GM12878 (cell line): Measurements from ENCODE around the gene PRRT1B. TPM values are rescaled to one million over a fixed set of nuclear protein-coding genes. Genes with fewer than 3 reads are reported as not detected.

Source experiments
- ATAC-seq: fragments of 200-7000 bp; cut with Tn5 transposase; 3 replicates; pipeline ENCODE4 v1.9.1; 2020; ENCODE audit warnings: mild to moderate bottlenecking, moderate library complexity
- BruUV-seq: library from RNA; stranded (reverse); fragments of 400-500 nt; replicated peaks from 2 replicates; lab custom pipeline; 2021; lab: Mats Ljungman, UMichigan
- CTCF ChIA-PET: fragments of 300-600 bp; sonication (Branson Sonifier 250); formaldehyde crosslinking; extraction: SDS; loops from one replicate; lab custom pipeline; 2021; ENCODE audit warnings: inconsistent platforms; lab: Yijun Ruan, JAX
- POLR2A ChIA-PET: fragments of 350-600 bp; formaldehyde crosslinking; extraction: SDS; loops from one replicate; lab custom pipeline; 2021; ENCODE audit warnings: inconsistent platforms; lab: Charles Lee
- RAD21 ChIA-PET: fragments of 300-600 bp; sonication (Branson Sonifier 250); formaldehyde crosslinking; loops from one replicate; lab custom pipeline; 2023; ENCODE audit warnings: antibody characterized with exemption; ENCODE audit not compliant: unreplicated experiment; lab: Charles Lee
- SMC1A ChIA-PET: fragments of 300-600 bp; sonication (Branson Sonifier 250); formaldehyde crosslinking; loops from one replicate; lab custom pipeline; 2023; ENCODE audit not compliant: unreplicated experiment, uncharacterized antibody; lab: Charles Lee
- DNase-seq: peaks from one replicate; pipeline ENCODE4 v3.0.0-alpha.2; 2011; ENCODE audit warnings: low read depth, low spot score
- FAIRE-seq: peaks from 3 replicates; lab custom pipeline; 2011; peaks lifted over from hg19 to GRCh38; lab: Jason Lieb, UNC
- H2AFZ ChIP-seq: 2 replicates; pipeline ENCODE4 v1.6.0; 2011; ENCODE audit warnings: low read depth, low read length, control low read depth; ENCODE audit not compliant: control insufficient read depth
- H3K27ac ChIP-seq: 2 replicates; pipeline ENCODE4 v1.5.1; 2011; ENCODE audit warnings: control low read depth; ENCODE audit not compliant: control insufficient read depth, insufficient read depth
- H3K27me3 ChIP-seq, 2 experiments: replicated peaks in 1 of 2; 2 replicates each; pipeline versions ENCODE4 v1.6.0 to v1.6.1; 2011; ENCODE audit warnings: low read length in 1 of 2; ENCODE audit not compliant: control insufficient read depth in 2 of 2, insufficient read depth in 2 of 2
- H3K36me3 ChIP-seq, 2 experiments: 2 replicates each; pipeline ENCODE4 v1.5.1; 2011; ENCODE audit warnings: low read length in 1 of 2; ENCODE audit not compliant: control insufficient read depth in 2 of 2, insufficient read depth in 2 of 2
- H3K4me1 ChIP-seq: 2 replicates; pipeline ENCODE4 v1.6.1; 2011; ENCODE audit warnings: mild to moderate bottlenecking, low read length, moderate library complexity, mixed read lengths; ENCODE audit not compliant: control insufficient read depth, insufficient read depth
- H3K4me2 ChIP-seq: 2 replicates; pipeline ENCODE4 v1.6.0; 2011; ENCODE audit warnings: control low read depth; ENCODE audit not compliant: control insufficient read depth, insufficient read depth
- H3K4me3 ChIP-seq: fragments of 200-600 bp; sonication (generic); 2 replicates; pipeline ENCODE4 v1.5.1; 2016
- H3K79me2 ChIP-seq: 2 replicates; pipeline ENCODE4 v1.6.0; 2011; ENCODE audit warnings: low read length; ENCODE audit not compliant: control insufficient read depth, insufficient read depth
- H3K9ac ChIP-seq: 2 replicates; pipeline ENCODE4 v1.8.0; 2011; ENCODE audit warnings: low read length, control low read depth, mixed read lengths; ENCODE audit not compliant: control insufficient read depth, insufficient read depth
- H3K9me3 ChIP-seq: replicated peaks from 3 replicates; pipeline ENCODE4 v1.5.1; 2011; ENCODE audit warnings: mild to moderate bottlenecking, low read length; ENCODE audit not compliant: control insufficient read depth, insufficient read depth
- H4K20me1 ChIP-seq: 2 replicates; pipeline ENCODE4 v1.6.0; 2011; ENCODE audit not compliant: control insufficient read depth, insufficient read depth
- BHLHE40 ChIP-seq, 2 experiments: fragments of 450-650 bp in 1 of 2; IDR thresholded peaks; 2 replicates each; pipeline ENCODE4 v1.6.1; 2011 to 2017; ENCODE audit warnings: low read depth in 2 of 2, borderline replicate concordance in 1 of 2, improper control_type of control experiment in 1 of 2, low read length in 1 of 2, mild to moderate bottlenecking in 1 of 2
- BMI1 ChIP-seq: fragments of 450-650 bp; IDR thresholded peaks from 2 replicates; pipeline ENCODE4 v1.6.1; 2016; ENCODE audit warnings: mild to moderate bottlenecking, moderate library complexity, borderline replicate concordance
- CBX3 ChIP-seq: fragments of 200-600 bp; sonication (generic); IDR thresholded peaks from 2 replicates; pipeline ENCODE4 v1.6.1; 2016; ENCODE audit warnings: low read depth, borderline replicate concordance
- CREM ChIP-seq: IDR thresholded peaks from 2 replicates; pipeline ENCODE4 v1.6.1; 2014; ENCODE audit warnings: antibody characterized with exemption, low read depth
- DPF2 ChIP-seq: fragments of 450-650 bp; IDR thresholded peaks from 2 replicates; pipeline ENCODE4 v1.6.1; 2017; ENCODE audit warnings: mild to moderate bottlenecking
- EGR1 ChIP-seq, 2 experiments: IDR thresholded peaks; 1 replicate in 1 of 2; 2 replicates in 1 of 2; pipeline ENCODE4 v1.6.1; 2011 to 2012; ENCODE audit warnings: low read depth in 2 of 2, low read length in 2 of 2, borderline replicate concordance in 1 of 2, mild to moderate bottlenecking in 1 of 2, moderate library complexity in 1 of 2
- FOS ChIP-seq: IDR thresholded peaks from 3 replicates; pipeline ENCODE4 v1.6.1; 2011; ENCODE audit warnings: borderline replicate concordance; ENCODE audit not compliant: insufficient read length; ENCODE audit errors: extremely low read depth
- HDAC6 ChIP-seq: fragments of 200-600 bp; sonication (generic); IDR thresholded peaks from one replicate; pipeline ENCODE4 v1.8.0; 2017; ENCODE audit warnings: antibody characterized with exemption; ENCODE audit not compliant: unreplicated experiment
- NFYB ChIP-seq: IDR thresholded peaks from 2 replicates; pipeline ENCODE4 v1.6.1; 2011; ENCODE audit warnings: low read depth, mild to moderate bottlenecking, low read length, improper control_type of control experiment, moderate library complexity; ENCODE audit not compliant: insufficient read depth
- NR2C2 ChIP-seq: IDR thresholded peaks from 2 replicates; pipeline ENCODE4 v1.6.1; 2011; ENCODE audit warnings: borderline replicate concordance, low read depth; ENCODE audit not compliant: control insufficient read depth, insufficient read length
- PML ChIP-seq: IDR thresholded peaks from 2 replicates; pipeline ENCODE4 v1.6.1; 2012; ENCODE audit warnings: low read length, inconsistent platforms
- TARDBP ChIP-seq: IDR thresholded peaks from 2 replicates; pipeline ENCODE4 v1.6.1; 2016; ENCODE audit warnings: borderline replicate concordance
- YY1 ChIP-seq: IDR thresholded peaks from 2 replicates; pipeline ENCODE4 v1.6.1; 2011; ENCODE audit warnings: low read depth, mild to moderate bottlenecking, low read length
- ZBED1 ChIP-seq: IDR thresholded peaks from 2 replicates; pipeline ENCODE4 v1.6.1; 2016; ENCODE audit warnings: borderline replicate concordance
- ZNF24 ChIP-seq: fragments of 450-650 bp; IDR thresholded peaks from 2 replicates; pipeline ENCODE4 v1.6.1; 2017; ENCODE audit warnings: antibody characterized with exemption, mild to moderate bottlenecking
- WGBS: methylation state at CpG from one replicate; pipeline ENCODE4 v1.1.6; 2016; ENCODE audit warnings: low lambda C conversion rate; ENCODE audit not compliant: insufficient replicate concordance, insufficient coverage; ENCODE audit errors: missing lambda C conversion rate; 5-methylcytosine and 5-hydroxymethylcytosine counted together
- in situ Hi-C: fragments of 300-500 bp; cut with MboI; formaldehyde crosslinking; loops from 9 replicates; pipeline ENCODE4 v1.14.3; 2018; ENCODE audit warnings: mixed read lengths
- intact Hi-C: fragments of 100-400 bp; cut with micrococcal nuclease; formaldehyde crosslinking; loops from one replicate; pipeline ENCODE4 v1.14.2; 2022; ENCODE audit not compliant: unreplicated experiment
- polyA plus RNA-seq, 11 experiments: library from polyadenylated mRNA; depleted of rRNA in 4 of 11; unstranded in 6 of 11; stranded (reverse) in 5 of 11; fragments of >200 nt; fragmentation: Nextera tagmentation in 4 of 11; fragmentation: Illumina TruSeq in 1 of 11; extraction: Ambion mirVana in 4 of 11; extraction: Trizol in 1 of 11; gene quantifications; 1 replicate in 1 of 11; 2 replicates in 10 of 11; pipeline versions ENCODE4 v1.2.1 to v1.2.3, GENCODE V29; 2011 to 2016; ENCODE audit warnings: inconsistent platforms in 2 of 11, missing spikeins in 2 of 11, low read depth in 1 of 11
- total RNA-seq, 4 experiments: library from RNA; depleted of rRNA in 3 of 4; stranded (reverse); fragments of >200 nt in 3 of 4; fragmentation: Illumina TruSeq in 1 of 4; extraction: Trizol in 1 of 4; gene quantifications; 2 replicates each; pipeline versions ENCODE4 v1.2.1 to v1.2.3, GENCODE V29; 2013 to 2021
- TF ChIP-seq, protein P1 (sequence below): IDR thresholded peaks from 2 replicates; pipeline ENCODE4 v1.6.1; 2011; ENCODE audit warnings: mild to moderate bottlenecking, low read depth, low read length, moderate library complexity; ENCODE audit not compliant: insufficient replicate concordance
- TF ChIP-seq, protein P2 (sequence below): IDR thresholded peaks from 2 replicates; pipeline ENCODE4 v1.6.1; 2011; ENCODE audit warnings: low read depth, mild to moderate bottlenecking, low read length, moderate library complexity, borderline replicate concordance; ENCODE audit errors: extremely low read depth
- TF ChIP-seq, protein P3 (sequence below): fragments of 450-650 bp; IDR thresholded peaks from 2 replicates; pipeline ENCODE4 v1.6.1; 2018; ENCODE audit warnings: mild to moderate bottlenecking, low read depth, moderate library complexity; ENCODE audit not compliant: partially characterized antibody

The PRRT1B gene
- total and polyA plus RNA-seq, 10 of the 15 experiments (the other 5 are each of a cell fraction or from before 2014, with no cell fraction given): not detected

DNA sequence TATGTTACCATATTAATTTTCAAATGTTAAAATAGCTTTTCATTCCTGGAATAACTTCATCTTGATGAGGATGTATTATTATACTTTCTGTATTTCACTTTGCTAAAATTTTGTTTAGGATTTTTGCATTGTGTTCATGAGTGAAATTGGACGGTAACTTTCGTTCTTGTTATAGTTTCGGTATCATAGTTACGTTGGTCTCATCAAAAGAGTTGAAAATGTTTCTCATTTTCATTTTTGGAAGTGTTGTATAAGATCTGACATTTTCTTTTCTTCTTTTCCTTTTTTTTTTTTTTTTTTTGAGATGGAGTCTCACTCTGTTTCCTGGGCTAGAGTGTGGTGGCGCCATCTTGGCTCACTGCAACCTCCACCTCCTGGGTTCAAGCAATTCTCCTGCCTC is 20.0 kb downstream of the PRRT1B start:
- ChIA-PET CTCF (no interaction called here), POLR2A (no interaction called here), SMC1A (no interaction called here), RAD21 (no interaction called here)
- Histone ChIP-seq H3K9me3 (no peaks in the 10 kb centered on the region; the same call in 2 of the 3 replicates), H3K79me2 (no peaks in the 10 kb centered on the region), H2AFZ (no peak overlapping the region), H3K9ac (no peak overlapping the region), H3K27ac (no peak overlapping the region), H3K4me3 (no peak overlapping the region), H3K27me3 (no peaks in the 10 kb centered on the region), H3K36me3 (no peaks in the 10 kb centered on the region; a peak in 2 of 4 replicates), H3K4me2 (no peak overlapping the region), H3K4me1 (no peaks in the 10 kb centered on the region), H4K20me1 (no peaks in the 10 kb centered on the region)
- ATAC-seq (no peak), DNase-seq (no peak), FAIRE-seq (no peak)
- BruUV-seq: no TSS peak
- 81% methylated on average over 5 of the region's 5 CpGs for whole genome bisulfite sequencing
- TF ChIP-seq, protein P1, sequence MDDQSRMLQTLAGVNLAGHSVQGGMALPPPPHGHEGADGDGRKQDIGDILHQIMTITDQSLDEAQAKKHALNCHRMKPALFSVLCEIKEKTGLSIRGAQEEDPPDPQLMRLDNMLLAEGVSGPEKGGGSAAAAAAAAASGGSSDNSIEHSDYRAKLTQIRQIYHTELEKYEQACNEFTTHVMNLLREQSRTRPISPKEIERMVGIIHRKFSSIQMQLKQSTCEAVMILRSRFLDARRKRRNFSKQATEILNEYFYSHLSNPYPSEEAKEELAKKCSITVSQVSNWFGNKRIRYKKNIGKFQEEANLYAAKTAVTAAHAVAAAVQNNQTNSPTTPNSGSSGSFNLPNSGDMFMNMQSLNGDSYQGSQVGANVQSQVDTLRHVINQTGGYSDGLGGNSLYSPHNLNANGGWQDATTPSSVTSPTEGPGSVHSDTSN: no peak
- TF ChIP-seq BHLHE40 (IDR thresholded peaks at IDR 0.05; ENCODE audit: borderline replicate concordance in 1 of 2, low read depth in 2 of 2, low read length in 1 of 2) (no peak), CREM (no peak), YY1 (no peak), TARDBP (no peak), DPF2 (no peak), NR2C2 (no peak), PML (no peak), NFYB (no peak), ZNF24 (no peak), EGR1 (IDR thresholded peaks at IDR 0.05; ENCODE audit: borderline replicate concordance in 1 of 2, low read depth in 2 of 2, low read length in 2 of 2) (no peak), CBX3 (no peak), HDAC6 (no peak), BMI1 (no peak), FOS (no peak), ZBED1 (no peak)
- TF ChIP-seq, protein P2, sequence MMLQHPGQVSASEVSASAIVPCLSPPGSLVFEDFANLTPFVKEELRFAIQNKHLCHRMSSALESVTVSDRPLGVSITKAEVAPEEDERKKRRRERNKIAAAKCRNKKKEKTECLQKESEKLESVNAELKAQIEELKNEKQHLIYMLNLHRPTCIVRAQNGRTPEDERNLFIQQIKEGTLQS: no peak
- TF ChIP-seq, protein P3, sequence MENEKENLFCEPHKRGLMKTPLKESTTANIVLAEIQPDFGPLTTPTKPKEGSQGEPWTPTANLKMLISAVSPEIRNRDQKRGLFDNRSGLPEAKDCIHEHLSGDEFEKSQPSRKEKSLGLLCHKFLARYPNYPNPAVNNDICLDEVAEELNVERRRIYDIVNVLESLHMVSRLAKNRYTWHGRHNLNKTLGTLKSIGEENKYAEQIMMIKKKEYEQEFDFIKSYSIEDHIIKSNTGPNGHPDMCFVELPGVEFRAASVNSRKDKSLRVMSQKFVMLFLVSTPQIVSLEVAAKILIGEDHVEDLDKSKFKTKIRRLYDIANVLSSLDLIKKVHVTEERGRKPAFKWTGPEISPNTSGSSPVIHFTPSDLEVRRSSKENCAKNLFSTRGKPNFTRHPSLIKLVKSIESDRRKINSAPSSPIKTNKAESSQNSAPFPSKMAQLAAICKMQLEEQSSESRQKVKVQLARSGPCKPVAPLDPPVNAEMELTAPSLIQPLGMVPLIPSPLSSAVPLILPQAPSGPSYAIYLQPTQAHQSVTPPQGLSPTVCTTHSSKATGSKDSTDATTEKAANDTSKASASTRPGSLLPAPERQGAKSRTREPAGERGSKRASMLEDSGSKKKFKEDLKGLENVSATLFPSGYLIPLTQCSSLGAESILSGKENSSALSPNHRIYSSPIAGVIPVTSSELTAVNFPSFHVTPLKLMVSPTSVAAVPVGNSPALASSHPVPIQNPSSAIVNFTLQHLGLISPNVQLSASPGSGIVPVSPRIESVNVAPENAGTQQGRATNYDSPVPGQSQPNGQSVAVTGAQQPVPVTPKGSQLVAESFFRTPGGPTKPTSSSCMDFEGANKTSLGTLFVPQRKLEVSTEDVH: no peak
- in situ Hi-C loops (no loop called here), intact Hi-C loops (no loop called here)
